Uterus (tissue), 2 donors: Measurements from ENCODE around the gene CDC42EP4.

Source experiments
- CTCF ChIP-seq, 4 experiments: fragments of 200-600 bp in 2 of 4; fragments of 450-650 bp in 2 of 4; sonication (generic) in 2 of 4; IDR thresholded peaks; one replicate each; pipeline ENCODE4 v1.5.1; 2016 to 2019; ENCODE audit warnings: antibody characterized with exemption in 4 of 4, mild to moderate bottlenecking in 2 of 4, moderate library complexity in 1 of 4
- POLR2A ChIP-seq, 2 donors: fragments of 450-650 bp; IDR thresholded peaks; one replicate each; pipeline ENCODE4 v1.6.1; 2016; ENCODE audit warnings: antibody characterized with exemption in 2 of 2, mild to moderate bottlenecking in 1 of 2, moderate library complexity in 1 of 2

GRCh38 chr17:73300392-73300791 is 11.4 kb downstream of the CDC42EP4 start:
- no peak for TF ChIP-seq POLR2A (IDR thresholded peaks at IDR 0.05)
- TF ChIP-seq CTCF (IDR thresholded peaks at IDR 0.05): no peak
